NCI-H524 treated with DMSO at 0.1 percent for 48 hours (cell line): ENCODE results near the gene PCDHB5.
A peak's percentile ranks its signal among the peaks of the same experiment; 100 is the strongest.
"Not testable (repeated sequence)": the region's sequence is repeated elsewhere in the genome, so short reads cannot be mapped to it uniquely, and the experiment has no call there.

Experiments
- DNase-seq: peaks from one replicate; lab custom pipeline; 2025; lab: John Stamatoyannopoulos, UW

PCDHB5 gene

DNA sequence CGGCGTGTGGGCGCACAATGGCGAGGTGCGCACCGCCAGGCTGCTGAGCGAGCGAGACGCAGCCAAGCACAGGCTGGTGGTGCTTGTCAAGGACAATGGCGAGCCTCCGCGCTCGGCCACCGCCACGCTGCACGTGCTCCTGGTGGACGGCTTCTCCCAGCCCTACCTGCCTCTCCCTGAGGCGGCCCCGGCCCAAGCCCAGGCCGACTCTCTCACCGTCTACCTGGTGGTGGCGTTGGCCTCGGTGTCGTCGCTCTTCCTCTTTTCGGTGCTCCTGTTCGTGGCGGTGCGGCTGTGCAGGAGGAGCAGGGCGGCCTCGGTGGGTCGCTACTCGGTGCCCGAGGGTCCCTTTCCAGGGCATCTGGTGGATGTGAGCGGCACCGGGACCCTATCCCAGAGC is 17.1 kb downstream of the PCDHB5 start:
- DNase-seq, result not testable (repeated sequence)

DNA sequence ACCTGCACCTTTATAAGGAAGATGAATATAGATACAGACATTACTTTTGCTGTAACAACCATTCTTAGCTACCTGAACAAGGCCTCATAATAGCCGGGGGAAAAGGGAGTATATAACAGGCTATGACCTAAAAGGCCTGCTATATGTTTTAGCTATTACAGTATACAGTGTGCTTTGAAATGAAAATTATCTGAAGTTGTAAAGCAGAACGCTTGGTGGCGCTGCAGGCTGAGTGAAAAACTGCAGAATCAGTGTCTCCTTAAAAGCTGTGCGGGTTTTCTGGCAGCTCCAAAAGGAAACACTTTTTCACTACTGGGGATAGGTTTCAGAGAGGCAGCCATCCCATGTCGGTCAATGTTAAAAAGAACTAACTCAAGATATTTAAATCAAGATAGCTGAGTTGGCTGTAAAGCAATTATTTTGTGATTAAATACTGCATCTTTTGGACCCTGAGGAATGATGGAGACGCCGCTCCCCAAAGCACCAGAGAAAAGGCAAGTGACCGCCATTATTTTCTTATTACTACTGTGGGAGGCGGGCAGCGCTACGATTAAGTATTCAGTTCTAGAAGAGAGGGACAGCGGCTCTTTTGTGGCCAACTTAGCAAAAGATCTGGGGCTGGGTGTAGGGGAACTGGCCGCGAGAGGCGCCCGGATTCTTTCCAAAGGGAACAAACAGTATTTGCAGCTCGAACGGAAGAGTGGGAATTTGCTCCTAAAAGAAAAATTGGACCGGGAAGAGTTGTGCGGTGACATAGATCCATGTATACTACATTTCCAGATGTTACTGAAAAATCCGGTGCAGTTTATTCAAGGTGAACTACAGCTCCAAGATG is 20.8 kb downstream of the PCDHB5 start:
- no peak for DNase-seq

DNA sequence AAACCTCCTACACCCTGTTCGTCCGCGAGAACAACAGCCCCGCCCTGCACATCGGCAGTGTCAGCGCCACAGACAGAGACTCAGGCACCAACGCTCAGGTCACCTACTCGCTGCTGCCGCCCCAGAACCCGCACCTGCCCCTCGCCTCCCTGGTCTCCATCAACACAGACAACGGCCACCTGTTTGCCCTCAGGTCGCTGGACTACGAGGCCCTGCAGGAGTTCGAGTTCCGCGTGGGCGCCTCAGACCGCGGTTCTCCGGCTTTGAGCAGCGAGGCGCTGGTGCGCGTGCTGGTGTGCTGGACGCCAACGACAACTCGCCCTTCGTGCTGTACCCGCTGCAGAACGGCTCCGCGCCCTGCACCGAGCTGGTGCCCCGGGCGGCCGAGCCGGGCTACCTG is 22.4 kb downstream of the PCDHB5 start:
- DNase-seq, result not testable (repeated sequence)

DNA sequence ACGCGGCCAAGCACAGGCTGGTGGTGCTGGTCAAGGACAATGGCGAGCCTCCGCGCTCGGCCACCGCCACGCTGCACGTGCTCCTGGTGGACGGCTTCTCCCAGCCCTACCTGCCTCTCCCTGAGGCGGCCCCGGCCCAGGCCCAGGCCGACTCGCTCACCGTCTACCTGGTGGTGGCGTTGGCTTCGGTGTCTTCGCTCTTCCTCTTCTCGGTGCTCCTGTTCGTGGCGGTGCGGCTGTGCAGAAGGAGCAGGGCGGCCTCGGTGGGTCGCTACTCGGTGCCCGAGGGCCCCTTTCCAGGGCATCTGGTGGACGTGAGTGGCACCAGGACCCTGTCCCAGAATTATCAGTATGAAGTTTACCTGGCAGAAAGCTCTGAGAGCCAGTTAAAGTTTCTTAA is 22.9 kb downstream of the PCDHB5 start:
- not testable (repeated sequence) for DNase-seq

DNA sequence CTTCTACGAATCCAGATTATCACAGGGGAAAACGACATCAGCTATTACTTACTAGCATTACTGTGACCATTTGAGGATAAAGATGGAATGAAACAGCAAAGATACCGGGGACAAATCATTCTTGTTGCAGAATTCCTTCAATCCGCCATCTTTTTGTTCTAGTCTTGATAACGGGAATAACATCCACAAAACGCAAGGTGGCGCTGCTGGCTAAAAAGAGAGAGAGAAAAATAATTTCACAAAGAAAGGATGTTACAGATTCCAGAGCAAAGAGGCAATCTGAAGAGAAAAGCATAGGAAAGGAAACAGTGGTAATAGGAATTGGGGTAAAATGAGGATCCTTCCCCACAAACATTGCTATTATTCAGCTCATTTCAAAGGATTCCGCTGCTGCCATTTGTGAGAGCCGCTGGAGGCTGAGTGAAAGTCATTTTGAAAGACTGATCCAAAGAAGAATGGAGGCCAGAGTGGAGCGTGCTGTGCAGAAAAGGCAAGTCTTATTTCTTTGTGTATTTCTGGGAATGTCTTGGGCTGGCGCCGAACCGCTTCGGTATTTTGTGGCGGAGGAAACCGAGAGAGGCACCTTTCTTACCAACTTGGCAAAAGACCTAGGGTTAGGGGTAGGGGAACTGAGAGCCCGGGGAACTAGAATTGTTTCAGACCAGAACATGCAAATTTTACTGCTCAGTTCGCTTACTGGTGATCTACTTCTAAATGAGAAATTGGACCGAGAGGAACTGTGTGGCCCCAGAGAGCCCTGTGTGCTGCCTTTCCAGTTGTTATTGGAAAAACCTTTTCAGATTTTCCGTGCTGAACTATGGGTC is 37.6 kb downstream of the PCDHB5 start, which contains the start of gene PCDHB7:
PCDHB7 (plus strand) TSS at position 264 of the 824 bp plus-strand sequence; CDS start at position 456, 192 bp downstream.
- DNase-seq, result no peak

DNA sequence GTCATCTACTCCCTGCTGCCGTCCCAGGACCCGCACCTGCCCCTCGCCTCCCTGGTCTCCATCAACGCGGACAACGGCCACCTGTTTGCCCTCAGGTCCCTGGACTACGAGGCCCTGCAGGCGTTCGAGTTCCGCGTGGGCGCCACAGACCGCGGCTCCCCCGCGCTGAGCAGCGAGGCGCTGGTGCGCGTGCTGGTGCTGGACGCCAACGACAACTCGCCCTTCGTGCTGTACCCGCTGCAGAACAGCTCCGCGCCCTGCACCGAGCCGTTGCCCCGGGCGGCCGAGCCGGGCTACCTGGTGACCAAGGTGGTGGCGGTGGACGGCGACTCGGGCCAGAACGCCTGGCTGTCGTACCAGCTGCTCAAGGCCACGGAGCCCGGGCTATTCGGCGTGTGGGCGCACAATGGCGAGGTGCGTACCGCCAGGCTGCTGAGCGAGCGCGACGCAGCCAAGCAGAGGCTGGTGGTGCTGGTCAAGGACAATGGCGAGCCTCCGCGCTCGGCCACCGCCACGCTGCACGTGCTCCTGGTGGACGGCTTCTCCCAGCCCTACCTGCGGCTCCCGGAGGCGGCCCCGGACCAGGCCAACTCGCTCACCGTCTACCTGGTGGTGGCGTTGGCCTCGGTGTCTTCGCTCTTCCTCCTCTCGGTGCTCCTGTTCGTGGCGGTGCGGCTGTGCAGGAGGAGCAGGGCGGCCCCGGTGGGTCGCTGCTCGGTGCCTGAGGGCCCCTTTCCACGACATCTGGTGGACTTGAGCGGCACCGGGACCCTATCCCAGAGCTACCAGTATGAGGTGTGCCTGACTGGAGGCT is 39.5 kb downstream of the PCDHB5 start:
- DNase-seq, result not testable (repeated sequence)

DNA sequence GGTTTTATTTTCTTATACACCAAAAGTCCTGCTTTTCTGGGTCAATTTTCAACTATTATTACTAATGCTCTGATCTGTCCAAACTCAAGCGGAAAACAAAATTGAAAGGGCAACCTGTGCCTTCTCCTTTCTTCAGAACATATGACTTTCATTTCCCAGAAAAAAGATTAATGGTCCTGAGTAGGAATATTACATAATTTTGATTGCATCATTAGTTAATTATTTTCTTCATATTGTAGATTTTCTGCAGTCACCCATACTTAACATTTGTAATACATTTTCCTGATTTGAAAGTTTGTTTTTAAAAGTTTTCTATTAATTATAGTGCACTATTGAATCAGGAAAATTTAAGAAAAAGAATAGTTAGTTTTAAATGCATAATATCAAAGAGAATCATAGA is 40.9 kb downstream of the PCDHB5 start:
- no peak for DNase-seq

DNA sequence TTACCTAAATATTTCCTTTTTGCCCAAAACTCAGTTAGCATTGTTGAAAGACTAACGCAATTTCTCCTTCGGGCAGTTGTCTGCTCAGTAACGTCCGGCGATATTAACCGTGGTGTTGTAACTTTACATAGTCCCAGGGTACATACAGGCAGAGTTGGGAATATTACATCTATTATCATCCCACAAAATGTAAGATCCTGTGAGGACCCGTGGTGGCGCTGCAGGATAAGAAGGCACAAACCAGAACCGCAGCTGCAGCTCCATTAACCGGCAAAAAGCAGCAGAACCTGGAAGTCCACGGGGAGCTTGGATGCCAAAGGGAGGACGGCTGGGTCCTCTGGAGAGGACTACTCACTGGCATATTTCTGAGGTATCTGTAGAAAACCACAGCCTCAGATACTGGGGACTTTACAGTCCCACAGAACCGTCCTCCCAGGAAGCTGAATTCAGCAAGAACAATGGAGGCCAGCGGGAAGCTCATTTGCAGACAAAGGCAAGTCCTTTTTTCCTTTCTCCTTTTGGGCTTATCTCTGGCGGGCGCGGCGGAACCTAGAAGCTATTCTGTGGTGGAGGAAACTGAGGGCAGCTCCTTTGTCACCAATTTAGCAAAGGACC is 42.7 kb downstream of the PCDHB5 start, which contains the start of gene PCDHB8:
PCDHB8 (plus strand) TSS at position 214 of the 615 bp plus-strand sequence; CDS start at position 459, 245 bp downstream.
- DNase-seq, result not testable (repeated sequence)

DNA sequence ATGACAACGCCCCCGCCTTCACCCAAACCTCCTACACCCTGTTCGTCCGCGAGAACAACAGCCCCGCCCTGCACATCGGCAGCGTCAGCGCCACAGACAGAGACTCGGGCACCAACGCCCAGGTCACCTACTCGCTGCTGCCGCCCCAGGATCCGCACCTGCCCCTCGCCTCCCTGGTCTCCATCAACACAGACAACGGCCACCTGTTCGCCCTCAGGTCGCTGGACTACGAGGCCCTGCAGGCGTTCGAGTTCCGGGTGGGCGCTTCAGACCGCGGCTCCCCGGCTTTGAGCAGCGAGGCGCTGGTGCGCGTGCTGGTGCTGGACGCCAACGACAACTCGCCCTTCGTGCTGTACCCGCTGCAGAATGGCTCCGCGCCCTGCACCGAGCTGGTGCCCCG is 44.4 kb downstream of the PCDHB5 start:
- not testable (repeated sequence) for DNase-seq

DNA sequence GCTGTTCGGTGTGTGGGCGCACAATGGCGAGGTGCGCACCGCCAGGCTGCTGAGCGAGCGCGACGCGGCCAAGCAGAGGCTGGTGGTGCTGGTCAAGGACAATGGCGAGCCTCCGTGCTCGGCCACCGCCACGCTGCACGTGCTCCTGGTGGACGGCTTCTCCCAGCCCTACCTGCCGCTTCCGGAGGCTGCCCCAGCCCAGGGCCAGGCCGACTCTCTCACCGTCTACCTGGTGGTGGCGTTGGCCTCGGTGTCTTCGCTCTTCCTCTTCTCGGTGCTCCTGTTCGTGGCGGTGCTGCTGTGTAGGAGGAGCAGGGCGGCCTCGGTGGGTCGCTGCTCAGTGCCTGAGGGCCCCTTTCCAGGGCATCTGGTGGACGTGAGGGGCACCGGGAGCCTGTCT is 44.9 kb downstream of the PCDHB5 start:
- DNase-seq, result not testable (repeated sequence)

DNA sequence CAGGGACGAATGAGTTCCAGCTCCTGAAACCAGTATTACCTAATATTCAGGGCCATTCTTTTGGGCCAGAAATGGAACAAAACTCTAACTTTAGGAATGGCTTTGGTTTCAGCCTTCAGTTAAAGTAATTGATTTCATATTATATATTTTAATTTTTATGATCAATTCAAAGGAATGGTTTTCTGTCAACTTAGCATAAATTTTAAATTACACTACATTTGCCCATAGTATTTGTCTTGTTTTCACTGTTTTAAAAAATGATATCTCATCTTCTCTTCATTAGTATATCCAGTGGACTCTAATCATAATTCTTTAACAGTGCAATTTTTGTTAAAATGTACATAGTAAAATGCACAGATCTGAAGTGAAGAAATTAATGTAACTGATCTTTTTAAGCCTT is 45.3 kb downstream of the PCDHB5 start:
- no peak for DNase-seq

DNA sequence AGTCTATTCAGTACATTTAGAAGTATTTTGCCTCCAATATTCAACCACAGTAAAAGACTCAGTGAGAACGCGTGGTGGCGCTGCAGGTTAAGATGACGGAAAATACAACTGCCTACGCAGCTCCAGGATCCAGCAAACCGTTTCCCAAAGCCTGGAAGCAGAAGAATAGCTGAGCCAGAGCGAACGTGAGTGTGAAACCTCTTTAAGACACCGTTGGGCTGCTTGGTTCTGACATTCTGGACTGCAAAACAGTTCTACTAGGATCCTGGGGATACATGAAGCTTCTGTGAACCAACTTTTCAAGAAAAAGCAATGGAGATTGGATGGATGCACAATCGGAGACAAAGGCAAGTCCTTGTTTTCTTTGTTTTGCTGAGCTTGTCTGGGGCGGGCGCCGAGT is 47.2 kb downstream of the PCDHB5 start, which contains the start of gene PCDHB16:
PCDHB16 (plus strand) TSS at position 140 of the 400 bp plus-strand sequence; CDS start at position 313, 173 bp downstream.
- no peak for DNase-seq

DNA sequence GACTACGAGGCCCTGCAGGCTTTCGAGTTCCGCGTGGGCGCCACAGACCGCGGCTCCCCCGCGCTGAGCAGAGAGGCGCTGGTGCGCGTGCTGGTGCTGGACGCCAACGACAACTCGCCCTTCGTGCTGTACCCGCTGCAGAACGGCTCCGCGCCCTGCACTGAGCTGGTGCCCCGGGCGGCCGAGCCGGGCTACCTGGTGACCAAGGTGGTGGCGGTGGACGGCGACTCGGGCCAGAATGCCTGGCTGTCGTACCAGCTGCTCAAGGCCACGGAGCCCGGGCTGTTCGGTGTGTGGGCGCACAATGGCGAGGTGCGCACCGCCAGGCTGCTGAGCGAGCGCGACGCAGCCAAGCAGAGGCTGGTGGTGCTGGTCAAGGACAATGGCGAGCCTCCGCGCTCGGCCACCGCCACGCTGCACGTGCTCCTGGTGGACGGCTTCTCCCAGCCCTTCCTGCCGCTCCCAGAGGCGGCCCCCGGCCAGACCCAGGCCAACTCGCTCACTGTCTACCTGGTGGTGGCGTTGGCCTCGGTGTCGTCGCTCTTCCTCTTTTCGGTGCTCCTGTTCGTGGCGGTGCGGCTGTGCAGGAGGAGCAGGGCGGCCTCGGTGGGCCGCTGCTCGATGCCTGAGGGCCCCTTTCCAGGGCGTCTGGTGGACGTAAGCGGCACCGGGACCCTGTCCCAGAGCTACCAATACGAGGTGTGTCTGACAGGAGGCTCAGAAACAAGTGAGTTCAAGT is 49.3 kb downstream of the PCDHB5 start:
- DNase-seq, result not testable (repeated sequence)

DNA sequence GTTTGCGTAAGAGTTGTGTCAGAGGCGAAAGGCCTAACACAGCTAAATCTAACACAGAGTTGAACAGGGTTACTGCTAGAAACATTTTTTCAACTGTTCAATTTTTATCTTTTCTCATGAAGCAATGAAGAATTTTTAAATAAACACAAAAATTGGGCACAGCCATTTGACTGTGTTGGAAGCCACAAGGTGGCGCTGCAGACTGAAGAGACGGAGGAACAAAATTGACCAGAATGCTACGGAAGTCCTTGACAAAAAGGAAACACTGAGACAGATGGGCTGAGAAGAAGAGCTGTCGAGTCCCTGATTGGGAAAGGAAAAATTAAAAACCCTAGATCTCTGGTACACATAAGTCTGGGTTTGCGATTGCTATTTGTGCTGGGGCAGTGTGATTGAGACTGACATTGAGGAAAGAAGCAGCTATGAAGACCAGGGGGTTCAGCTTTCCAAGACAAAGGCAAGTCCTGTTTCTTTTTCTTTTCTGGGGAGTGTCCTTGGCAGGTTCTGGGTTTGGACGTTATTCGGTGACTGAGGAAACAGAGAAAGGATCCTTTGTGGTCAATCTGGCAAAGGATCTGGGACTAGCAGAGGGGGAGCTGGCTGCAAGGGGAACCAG is 52.0 kb downstream of the PCDHB5 start, which contains the start of gene PCDHB9:
PCDHB9 (plus strand) TSS at position 265 of the 616 bp plus-strand sequence; CDS start at position 423, 158 bp downstream.
- DNase-seq, result peak; percentile 55
